Jurkat, Clone E6-1 (cell line): ENCODE measurements around the gene RNF135.
"Not testable (repeated sequence)": the region's sequence is repeated elsewhere in the genome, so short reads cannot be mapped to it uniquely, and the experiment has no call there.

Experiments used
- DNase-seq: peaks from one replicate; pipeline ENCODE4 v3.0.0-alpha.2; 2011; ENCODE audit warnings: low read depth, low spot score
- H3K4me3 ChIP-seq: 2 replicates; pipeline ENCODE4 v1.5.1; 2011; ENCODE audit warnings: mild to moderate bottlenecking, low read length, control low read depth, moderate library complexity

The RNF135 gene

DNA sequence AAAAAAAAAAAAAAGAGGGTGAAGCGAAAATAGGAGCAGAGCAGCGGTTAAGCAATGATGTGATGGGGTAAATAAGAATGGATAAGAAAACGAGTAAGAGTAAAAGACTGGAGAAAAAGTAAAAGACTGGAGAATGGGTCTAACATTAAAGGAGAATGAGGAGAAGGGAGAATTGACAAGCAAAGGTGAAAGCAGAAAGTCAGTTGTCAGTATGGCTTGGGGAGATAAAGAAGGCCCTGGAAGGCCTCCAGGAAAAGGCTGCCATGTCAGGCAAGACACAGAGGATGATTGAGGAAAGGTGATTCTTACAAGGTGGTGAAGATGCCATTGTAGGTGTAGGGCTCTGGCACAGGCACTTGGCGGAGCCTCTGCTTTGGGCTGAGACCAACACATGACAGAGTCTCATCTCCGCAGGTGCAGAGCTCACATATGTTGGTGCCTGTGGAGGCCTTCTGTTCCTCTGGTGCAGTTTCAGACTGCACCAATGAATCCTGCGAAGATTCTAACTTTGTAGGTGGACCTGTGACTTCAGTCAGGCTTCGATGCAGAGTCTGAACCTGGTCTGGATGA, 76.1 kb downstream of the RNF135 start:
- not testable (repeated sequence) for DNase-seq, H3K4me3 ChIP-seq

- no peak for DNase-seq
- no peak overlapping the region for H3K4me3 ChIP-seq
These were observed 77.3 kb downstream of the RNF135 start for GRCh38 chr17:31048142-31048541.

GRCh38 chr17:31048780-31049179, 77.9 kb downstream of the RNF135 start:
- no peak for DNase-seq
- no peak overlapping the region for H3K4me3 ChIP-seq
